Central memory CD8-positive, alpha-beta T cell (primary cell): Measurements from ENCODE around the gene CNTN4.

Experiments used
- ATAC-seq: fragments of 150-1000 bp; cut with Tn5 transposase; replicated peaks from 2 replicates; pipeline ENCODE4 v1.10.0; 2022; ENCODE audit warnings: mild to moderate bottlenecking, moderate FRiP score, moderate number of reproducible peaks; ENCODE audit not compliant: poor library complexity, severe bottlenecking; ENCODE audit errors: extremely low read depth
- DNase-seq, 2 donors: peaks; one replicate each; pipeline ENCODE4 v3.0.0; 2021; ENCODE audit warnings: low spot score in 2 of 2
- H3K27ac Mint-ChIP-seq: one replicate; pipeline ENCODE4 v1.8.0; 2022; ENCODE audit warnings: low read depth, mild to moderate bottlenecking, moderate library complexity, mixed read lengths
- H3K27me3 Mint-ChIP-seq: one replicate; pipeline ENCODE4 v1.8.0; 2022; ENCODE audit warnings: mixed read lengths
- H3K36me3 Mint-ChIP-seq: one replicate; pipeline ENCODE4 v1.8.0; 2022; ENCODE audit warnings: mild to moderate bottlenecking, moderate library complexity, mixed read lengths; ENCODE audit not compliant: insufficient read depth
- H3K4me1 Mint-ChIP-seq: one replicate; pipeline ENCODE4 v1.8.0; 2022; ENCODE audit warnings: mixed read lengths
- H3K4me3 Mint-ChIP-seq: one replicate; pipeline ENCODE4 v1.8.0; 2022; ENCODE audit warnings: mild to moderate bottlenecking, moderate library complexity, mixed read lengths
- H3K9me3 Mint-ChIP-seq: one replicate; pipeline ENCODE4 v1.8.0; 2022; ENCODE audit warnings: mixed read lengths

The CNTN4 gene

GRCh38 chr3:3081381-3082233 lies 982.9 kb downstream of the CNTN4 start:
- Mint-ChIP-seq H3K27me3 (peaks cover 11% of the 10 kb centered on the region), H3K27ac (no peak overlapping the region), H3K36me3 (no peaks in the 10 kb centered on the region), H3K4me3 (no peak overlapping the region), H3K4me1 (no peaks in the 10 kb centered on the region), H3K9me3 (no peaks in the 10 kb centered on the region)
- ATAC-seq (no peak), DNase-seq (no peak)

- ATAC-seq, result no peak
- Mint-ChIP-seq H3K9me3 (no peaks in the 10 kb centered on the region), H3K4me1 (no peaks in the 10 kb centered on the region), H3K27me3 (peaks cover 11% of the 10 kb centered on the region), H3K27ac (no peak overlapping the region), H3K36me3 (no peaks in the 10 kb centered on the region), H3K4me3 (no peak overlapping the region)
- no peak for DNase-seq
Measured at GRCh38 chr3:3082234-3082924, 983.7 kb downstream of the CNTN4 start.

GRCh38 chr3:3084890-3085289 lies 986.2 kb downstream of the CNTN4 start:
- H3K27me3 Mint-ChIP-seq, result no peaks in the 10 kb centered on the region
- H3K4me3 Mint-ChIP-seq, result no peak overlapping the region
- ATAC-seq (no peak), DNase-seq (no peak)
- H3K36me3 Mint-ChIP-seq, result no peaks in the 10 kb centered on the region
- no peaks in the 10 kb centered on the region for H3K9me3 Mint-ChIP-seq
- no peak overlapping the region for H3K27ac Mint-ChIP-seq
- H3K4me1 Mint-ChIP-seq, result no peaks in the 10 kb centered on the region

GRCh38 chr3:3085782-3086181 lies 987.1 kb downstream of the CNTN4 start:
- Mint-ChIP-seq H3K27ac (no peak overlapping the region), H3K4me1 (no peaks in the 10 kb centered on the region), H3K36me3 (no peaks in the 10 kb centered on the region), H3K4me3 (no peak overlapping the region), H3K9me3 (no peaks in the 10 kb centered on the region), H3K27me3 (no peaks in the 10 kb centered on the region)
- DNase-seq (no peak), ATAC-seq (no peak)

GRCh38 chr3:3086239-3086638 lies 987.6 kb downstream of the CNTN4 start:
- Mint-ChIP-seq H3K27me3 (no peaks in the 10 kb centered on the region), H3K9me3 (no peaks in the 10 kb centered on the region), H3K4me1 (no peaks in the 10 kb centered on the region), H3K36me3 (no peaks in the 10 kb centered on the region), H3K4me3 (no peak overlapping the region), H3K27ac (no peak overlapping the region)
- no peak for DNase-seq
- ATAC-seq, result no peak

GRCh38 chr3:3087279-3087678 lies 988.6 kb downstream of the CNTN4 start:
- no peaks in the 10 kb centered on the region for H3K27me3 Mint-ChIP-seq
- H3K4me3 Mint-ChIP-seq, result no peak overlapping the region
- DNase-seq (no peak), ATAC-seq (no peak)
- H3K27ac Mint-ChIP-seq, result no peak overlapping the region
- H3K4me1 Mint-ChIP-seq, result no peaks in the 10 kb centered on the region
- no peaks in the 10 kb centered on the region for H3K9me3 Mint-ChIP-seq
- H3K36me3 Mint-ChIP-seq, result no peaks in the 10 kb centered on the region

GRCh38 chr3:3087716-3088465 lies 989.2 kb downstream of the CNTN4 start:
- no peak overlapping the region for H3K4me3 Mint-ChIP-seq
- DNase-seq, result no peak
- H3K36me3 Mint-ChIP-seq, result no peaks in the 10 kb centered on the region
- ATAC-seq, result no peak
- no peaks in the 10 kb centered on the region for H3K9me3 Mint-ChIP-seq
- no peaks in the 10 kb centered on the region for H3K27me3 Mint-ChIP-seq
- H3K27ac Mint-ChIP-seq, result no peak overlapping the region
- no peaks in the 10 kb centered on the region for H3K4me1 Mint-ChIP-seq

GRCh38 chr3:3089017-3089416 lies 990.4 kb downstream of the CNTN4 start:
- Mint-ChIP-seq H3K36me3 (no peaks in the 10 kb centered on the region), H3K4me3 (no peak overlapping the region), H3K27ac (no peak overlapping the region), H3K4me1 (no peaks in the 10 kb centered on the region), H3K27me3 (no peaks in the 10 kb centered on the region), H3K9me3 (no peaks in the 10 kb centered on the region)
- no peak for DNase-seq
- no peak for ATAC-seq

- Mint-ChIP-seq H3K4me1 (no peaks in the 10 kb centered on the region), H3K9me3 (no peaks in the 10 kb centered on the region), H3K36me3 (peaks cover 2% of the 10 kb centered on the region), H3K4me3 (no peak overlapping the region), H3K27me3 (peaks cover 11% of the 10 kb centered on the region), H3K27ac (no peak overlapping the region)
- DNase-seq, result no peak
- ATAC-seq, result no peak
Measured at GRCh38 chr3:3097958-3098357, 999.3 kb downstream of the CNTN4 start.

- DNase-seq (no peak), ATAC-seq (no peak)
- H3K27me3 Mint-ChIP-seq, result peaks cover 6% of the 10 kb centered on the region
- no peak overlapping the region for H3K4me3 Mint-ChIP-seq
- H3K4me1 Mint-ChIP-seq, result no peaks in the 10 kb centered on the region
- no peak overlapping the region for H3K27ac Mint-ChIP-seq
- peaks cover 2% of the 10 kb centered on the region for H3K36me3 Mint-ChIP-seq
- H3K9me3 Mint-ChIP-seq, result no peaks in the 10 kb centered on the region
Measured at GRCh38 chr3:3101660-3102458, 1003.2 kb downstream of the CNTN4 start.

GRCh38 chr3:3102751-3103150 lies 1004.1 kb downstream of the CNTN4 start:
- no peak overlapping the region for H3K4me3 Mint-ChIP-seq
- peaks cover 2% of the 10 kb centered on the region for H3K36me3 Mint-ChIP-seq
- H3K9me3 Mint-ChIP-seq, result no peaks in the 10 kb centered on the region
- DNase-seq (no peak), ATAC-seq (no peak)
- no peak overlapping the region for H3K27ac Mint-ChIP-seq
- no peaks in the 10 kb centered on the region for H3K27me3 Mint-ChIP-seq
- no peaks in the 10 kb centered on the region for H3K4me1 Mint-ChIP-seq

GRCh38 chr3:3105246-3105645 lies 1006.6 kb downstream of the CNTN4 start:
- H3K9me3 Mint-ChIP-seq, result no peaks in the 10 kb centered on the region
- no peaks in the 10 kb centered on the region for H3K27me3 Mint-ChIP-seq
- H3K4me1 Mint-ChIP-seq, result peaks cover 11% of the 10 kb centered on the region
- H3K36me3 Mint-ChIP-seq, result peaks cover 7% of the 10 kb centered on the region
- ATAC-seq (no peak), DNase-seq (no peak)
- H3K4me3 Mint-ChIP-seq, result no peak overlapping the region
- H3K27ac Mint-ChIP-seq, result no peak overlapping the region
